Mucosa of stomach (tissue), 1 donor: ENCODE results near the gene FAM169A.
"Not testable (repeated sequence)": the region's sequence is repeated elsewhere in the genome, so short reads cannot be mapped to it uniquely, and the experiment has no call there.

Source experiments
- H3K27me3 ChIP-seq: one replicate; pipeline ENCODE4 v1.7.0; 2013; ENCODE audit warnings: mild to moderate bottlenecking, low read length; ENCODE audit not compliant: control insufficient read depth, insufficient read depth
- H3K36me3 ChIP-seq: one replicate; pipeline ENCODE4 v1.7.0; 2013; ENCODE audit warnings: low read length; ENCODE audit not compliant: control insufficient read depth, insufficient read depth
- H3K4me1 ChIP-seq: one replicate; pipeline ENCODE4 v1.7.0; 2013; ENCODE audit warnings: mild to moderate bottlenecking, low read length; ENCODE audit not compliant: control insufficient read depth, insufficient read depth
- H3K4me3 ChIP-seq: one replicate; pipeline ENCODE4 v1.7.0; 2013; ENCODE audit warnings: low read length
- H3K9ac ChIP-seq: one replicate; pipeline ENCODE4 v1.7.0; 2013; ENCODE audit warnings: mild to moderate bottlenecking, low read length, moderate library complexity
- H3K9me3 ChIP-seq: one replicate; pipeline ENCODE4 v1.7.0; 2013; ENCODE audit warnings: mild to moderate bottlenecking, low read length, moderate library complexity; ENCODE audit not compliant: control insufficient read depth
- donor health status: Pancreatic carcinoma.

The FAM169A gene, protein sequence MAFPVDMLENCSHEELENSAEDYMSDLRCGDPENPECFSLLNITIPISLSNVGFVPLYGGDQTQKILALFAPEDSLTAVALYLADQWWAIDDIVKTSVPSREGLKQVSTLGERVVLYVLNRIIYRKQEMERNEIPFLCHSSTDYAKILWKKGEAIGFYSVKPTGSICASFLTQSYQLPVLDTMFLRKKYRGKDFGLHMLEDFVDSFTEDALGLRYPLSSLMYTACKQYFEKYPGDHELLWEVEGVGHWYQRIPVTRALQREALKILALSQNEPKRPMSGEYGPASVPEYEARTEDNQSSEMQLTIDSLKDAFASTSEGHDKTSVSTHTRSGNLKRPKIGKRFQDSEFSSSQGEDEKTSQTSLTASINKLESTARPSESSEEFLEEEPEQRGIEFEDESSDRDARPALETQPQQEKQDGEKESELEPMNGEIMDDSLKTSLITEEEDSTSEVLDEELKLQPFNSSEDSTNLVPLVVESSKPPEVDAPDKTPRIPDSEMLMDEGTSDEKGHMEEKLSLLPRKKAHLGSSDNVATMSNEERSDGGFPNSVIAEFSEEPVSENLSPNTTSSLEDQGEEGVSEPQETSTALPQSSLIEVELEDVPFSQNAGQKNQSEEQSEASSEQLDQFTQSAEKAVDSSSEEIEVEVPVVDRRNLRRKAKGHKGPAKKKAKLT

DNA sequence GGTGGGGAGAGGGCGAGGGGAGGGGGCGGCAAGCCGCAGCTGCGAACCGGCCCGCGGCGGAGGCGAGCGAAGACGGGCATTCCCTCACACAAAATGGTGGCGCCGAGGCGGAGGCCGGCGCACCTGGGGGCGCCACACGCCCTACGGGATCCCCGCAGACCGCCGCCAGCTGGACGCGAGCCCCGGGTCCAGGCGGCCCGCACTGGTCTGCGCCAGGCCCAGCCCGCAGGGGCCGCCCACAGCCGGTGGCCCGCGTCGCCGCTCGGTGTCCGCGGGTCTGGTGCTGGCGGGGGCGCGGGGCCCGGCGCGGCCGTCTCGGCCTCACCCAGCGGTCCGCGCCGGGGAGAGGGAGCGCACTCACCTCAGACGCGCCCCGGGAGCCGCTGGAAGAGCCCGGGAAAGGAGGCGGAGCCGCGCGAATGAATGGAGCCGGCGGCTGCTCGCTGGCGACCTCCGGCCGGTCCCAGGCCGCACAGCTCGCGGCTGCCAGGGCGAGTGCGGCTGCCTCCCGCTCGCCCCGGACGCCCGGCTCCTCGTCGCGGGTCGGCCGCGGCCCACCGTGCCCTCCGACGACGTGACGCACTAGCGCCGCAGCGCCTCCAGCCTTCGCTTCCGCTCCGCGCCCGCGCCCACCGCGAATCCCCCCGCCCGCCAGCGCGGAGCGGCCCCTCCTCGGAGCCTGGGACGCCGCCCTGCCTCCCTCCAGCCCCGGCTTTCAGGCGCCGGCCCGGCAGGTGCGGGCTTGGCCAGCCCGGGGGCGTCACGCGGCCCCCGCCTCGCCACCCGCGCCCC lies at the start of gene FAM169A:
FAM169A (minus strand) TSS at position 584 of the 792 bp plus-strand sequence. CDS start 24,711 bp downstream, outside the sequence.
- no peaks in the 10 kb centered on the region for H3K9me3 ChIP-seq
- H3K27me3 ChIP-seq, result peaks cover 14% of the 10 kb centered on the region
- peak within 1 kb of the TSS; percentile 70 for H3K9ac ChIP-seq
- H3K4me1 ChIP-seq, result peaks cover 4% of the 10 kb centered on the region
- no peaks in the 10 kb centered on the region for H3K36me3 ChIP-seq
- peak within 1 kb of the TSS; percentile 32 for H3K4me3 ChIP-seq

GRCh38 chr5:74915488-74915887 lies 49.3 kb upstream of the FAM169A start:
- H3K4me3 ChIP-seq, result no peak overlapping the region
- H3K36me3 ChIP-seq, result no peaks in the 10 kb centered on the region
- peaks cover 34% of the 10 kb centered on the region for H3K4me1 ChIP-seq
- no peaks in the 10 kb centered on the region for H3K27me3 ChIP-seq
- no peaks in the 10 kb centered on the region for H3K9me3 ChIP-seq
- H3K9ac ChIP-seq, result no peak overlapping the region

DNA sequence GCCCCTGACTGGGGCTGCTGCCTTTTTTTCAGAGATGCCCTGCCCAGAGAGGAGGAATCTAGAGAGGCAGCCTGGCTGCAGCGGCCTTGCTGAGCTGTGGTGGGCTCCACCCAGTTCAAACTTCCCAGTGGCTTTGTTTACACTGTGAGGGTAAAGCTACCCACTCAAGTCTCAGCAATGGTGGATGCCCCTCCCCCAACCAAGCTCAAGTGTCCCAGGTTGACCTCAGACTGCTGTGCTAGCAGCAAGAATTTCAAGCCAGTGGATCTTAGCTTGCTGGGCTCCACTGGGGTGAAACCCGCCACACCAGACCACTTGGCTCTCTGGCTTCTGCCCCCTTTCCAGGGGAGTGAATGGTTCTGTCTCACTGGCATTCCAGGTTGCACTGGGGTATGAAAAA lies 45.2 kb upstream of the FAM169A start:
- H3K27me3 ChIP-seq, H3K4me3 ChIP-seq, H3K9ac ChIP-seq, H3K36me3 ChIP-seq, H3K9me3 ChIP-seq: not testable (repeated sequence)
- H3K4me1 ChIP-seq, result peaks cover 26% of the 10 kb centered on the region

DNA sequence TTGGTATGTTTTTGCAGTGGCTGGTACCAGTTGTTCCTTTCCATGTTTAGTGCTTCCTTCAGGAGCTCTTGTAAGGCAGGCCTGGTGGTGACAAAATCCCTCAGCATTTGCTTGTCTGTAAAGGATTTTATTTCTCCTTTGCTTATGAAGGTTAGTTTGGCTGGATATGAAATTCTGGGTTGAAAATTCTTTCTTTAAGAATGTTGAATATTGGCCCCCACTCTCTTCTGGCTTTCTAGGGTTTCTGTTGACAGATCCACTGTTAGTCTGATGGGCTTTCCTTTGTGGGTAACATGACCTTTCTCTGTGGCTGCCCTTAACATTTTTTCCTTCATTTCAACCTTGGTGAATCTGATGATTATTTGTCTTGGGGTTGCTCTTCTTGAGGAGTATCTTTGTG lies 43.7 kb upstream of the FAM169A start:
- not testable (repeated sequence) for H3K36me3 ChIP-seq, H3K27me3 ChIP-seq, H3K4me3 ChIP-seq, H3K9me3 ChIP-seq, H3K9ac ChIP-seq
- H3K4me1 ChIP-seq, result peaks cover 11% of the 10 kb centered on the region

GRCh38 chr5:74908237-74908636 lies 42.0 kb upstream of the FAM169A start:
- H3K4me1 ChIP-seq, H3K27me3 ChIP-seq: not testable (repeated sequence)

GRCh38 chr5:74904713-74905112 lies 38.5 kb upstream of the FAM169A start:
- H3K27me3 ChIP-seq, H3K36me3 ChIP-seq, H3K9ac ChIP-seq, H3K4me1 ChIP-seq, H3K9me3 ChIP-seq, H3K4me3 ChIP-seq: not testable (repeated sequence)

More at GRCh38 chr5:74908237-74908636, 42.0 kb upstream of the FAM169A start:
- H3K4me3 ChIP-seq, H3K9ac ChIP-seq, H3K36me3 ChIP-seq, H3K9me3 ChIP-seq: not testable (repeated sequence)

- Histone ChIP-seq H3K27me3 (no peaks in the 10 kb centered on the region), H3K4me1 (peaks cover 6% of the 10 kb centered on the region), H3K9me3 (no peaks in the 10 kb centered on the region), H3K36me3 (no peaks in the 10 kb centered on the region), H3K9ac (no peak overlapping the region), H3K4me3 (no peak overlapping the region)
Measured at GRCh38 chr5:74903165-74903787, 37.1 kb upstream of the FAM169A start.

DNA sequence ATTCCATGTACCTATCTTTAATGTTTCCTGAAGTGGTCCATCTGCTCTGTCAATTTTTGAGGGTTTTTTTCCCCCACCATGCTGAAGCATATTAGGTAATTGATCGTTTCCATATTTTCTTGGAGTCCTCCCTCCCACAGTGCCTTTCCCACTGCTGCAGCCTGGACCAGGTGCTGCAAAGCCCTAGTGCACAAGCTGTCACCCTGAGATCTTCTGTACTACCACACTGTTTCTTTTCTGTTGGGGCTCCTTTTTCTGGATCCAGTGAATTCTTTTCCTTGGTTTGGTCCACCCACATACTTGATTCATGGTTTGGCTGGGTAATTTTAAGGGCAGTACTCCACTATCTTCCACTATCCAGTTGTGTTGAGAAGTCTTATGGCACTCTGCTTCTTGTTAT lies 30.9 kb upstream of the FAM169A start:
- H3K9me3 ChIP-seq, result no peaks in the 10 kb centered on the region
- no peaks in the 10 kb centered on the region for H3K27me3 ChIP-seq
- H3K36me3 ChIP-seq, result no peaks in the 10 kb centered on the region
- H3K4me3 ChIP-seq, result no peak overlapping the region
- H3K9ac ChIP-seq, result no peak overlapping the region
- no peaks in the 10 kb centered on the region for H3K4me1 ChIP-seq

GRCh38 chr5:74895906-74896305 lies 29.7 kb upstream of the FAM169A start:
- Histone ChIP-seq H3K36me3 (no peaks in the 10 kb centered on the region), H3K9ac (no peak overlapping the region)

DNA sequence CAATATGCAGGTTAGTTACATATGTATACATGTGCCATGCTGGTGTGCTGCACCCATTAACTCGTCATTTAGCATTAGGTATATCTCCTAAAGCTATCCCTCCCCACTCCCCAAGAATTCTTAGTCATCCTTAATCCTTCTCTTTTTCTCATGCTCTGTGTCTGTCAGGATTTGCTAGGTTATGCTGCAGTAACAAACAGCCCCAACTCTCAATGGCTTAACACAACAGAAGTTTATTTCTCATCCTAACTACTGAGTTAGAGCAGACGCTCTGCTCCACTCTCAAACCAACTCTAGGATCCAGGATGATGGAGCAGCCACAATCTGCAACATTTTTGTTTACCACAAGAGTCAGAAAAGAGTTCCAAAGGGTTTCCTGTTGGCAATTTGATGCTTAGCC lies 28.2 kb upstream of the FAM169A start:
- no peak overlapping the region for H3K9ac ChIP-seq
- no peaks in the 10 kb centered on the region for H3K9me3 ChIP-seq
- H3K36me3 ChIP-seq, result no peaks in the 10 kb centered on the region
- H3K4me1 ChIP-seq, result no peaks in the 10 kb centered on the region
- H3K27me3 ChIP-seq, result no peaks in the 10 kb centered on the region
- H3K4me3 ChIP-seq, result no peak overlapping the region

More at GRCh38 chr5:74895906-74896305, 29.7 kb upstream of the FAM169A start:
- no peaks in the 10 kb centered on the region for H3K9me3 ChIP-seq
- H3K4me3 ChIP-seq, result no peak overlapping the region
- no peaks in the 10 kb centered on the region for H3K27me3 ChIP-seq
- H3K4me1 ChIP-seq, result no peaks in the 10 kb centered on the region

- H3K27me3 ChIP-seq, result no peaks in the 10 kb centered on the region
- no peak overlapping the region for H3K9ac ChIP-seq
- no peak overlapping the region for H3K4me3 ChIP-seq
- H3K36me3 ChIP-seq, result no peaks in the 10 kb centered on the region
- H3K9me3 ChIP-seq, result no peaks in the 10 kb centered on the region
- H3K4me1 ChIP-seq, result no peaks in the 10 kb centered on the region
Measured at GRCh38 chr5:74892921-74893320, 26.7 kb upstream of the FAM169A start.
